COLO668 (cell line): ENCODE data around the gene TAS1R1.

Experiments used
- DNase-seq: peaks from one replicate; lab custom pipeline; 2025; ENCODE audit not compliant: unreplicated experiment; lab: John Stamatoyannopoulos, UW

The TAS1R1 gene

DNA sequence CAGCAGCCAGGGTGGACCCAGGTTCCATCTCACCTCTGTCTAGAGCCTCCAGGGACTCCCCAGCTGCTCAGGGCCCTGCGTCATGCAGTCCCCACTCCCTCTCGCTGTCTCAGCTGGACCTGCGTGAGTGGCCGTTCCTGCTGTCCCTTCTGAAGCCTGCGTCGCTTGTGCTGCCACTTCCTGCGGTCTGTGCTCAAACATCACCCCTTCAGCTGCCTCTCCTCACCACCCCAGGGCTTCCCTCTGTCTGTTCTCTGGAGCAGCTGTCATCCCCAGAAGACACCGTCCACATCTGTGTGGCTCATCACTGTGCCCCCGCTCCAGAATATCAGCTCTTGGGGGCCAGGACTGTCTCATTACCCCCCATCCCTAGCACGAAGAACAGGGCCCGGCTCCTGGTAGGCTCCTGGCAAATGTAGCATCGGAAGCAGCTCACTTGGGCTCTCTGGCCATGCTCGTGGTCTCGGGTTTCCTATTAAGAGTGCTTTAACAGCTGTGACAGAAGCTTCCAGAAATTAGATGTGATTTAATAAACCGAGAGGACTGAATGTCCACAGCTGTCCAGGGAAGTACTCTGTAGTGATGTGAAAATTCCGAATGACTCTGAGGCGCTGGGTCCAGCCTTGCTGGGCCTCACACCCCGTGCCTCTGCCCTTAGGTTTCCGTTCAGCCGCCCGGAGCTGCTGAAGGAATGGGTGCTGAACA, 72.9 kb downstream of the TAS1R1 start:
- no peak for DNase-seq

DNA sequence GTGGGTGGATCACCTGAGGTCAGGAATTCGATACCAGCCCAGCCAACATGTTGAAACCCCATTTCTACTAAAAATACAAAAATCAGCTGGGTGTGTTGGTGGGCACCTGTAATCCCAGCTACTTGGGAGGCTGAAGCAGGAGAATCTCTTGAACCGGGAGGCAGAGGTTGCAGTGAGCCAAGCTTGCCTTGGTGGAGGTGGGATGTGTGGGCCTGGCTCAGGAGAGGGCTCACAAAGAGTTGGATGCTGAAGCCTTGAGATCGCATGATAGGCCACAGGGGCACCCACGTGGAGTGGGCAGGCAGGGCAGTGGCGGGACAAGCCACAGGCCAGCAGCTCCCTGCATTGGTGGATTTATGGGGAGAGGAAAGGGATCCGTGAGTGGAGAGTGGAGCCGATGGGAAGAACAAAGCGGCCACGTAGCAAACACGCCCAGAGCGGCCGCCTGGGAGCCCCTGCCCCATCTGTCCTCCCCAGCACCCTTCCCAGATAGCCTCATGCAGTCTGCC, 73.9 kb downstream of the TAS1R1 start:
- no peak for DNase-seq
